Liver (tissue), 9 donors: ENCODE data around the gene CRYL1. TPM values are rescaled to one million over a fixed set of nuclear protein-coding genes. Genes with fewer than 3 reads are reported as not detected.
A peak's percentile ranks its signal among the peaks of the same experiment; 100 is the strongest.

ENCODE experiments used
- DNase-seq: peaks from one replicate; pipeline ENCODE4 v3.0.0-alpha.2; 2017; ENCODE audit warnings: low spot score
- H3K27ac ChIP-seq, 2 donors: one replicate each; pipeline ENCODE4 v1.7.0; 2013; ENCODE audit warnings: inconsistent platforms in 2 of 2, low read length in 2 of 2, control low read depth in 1 of 2, low read depth in 1 of 2, mild to moderate bottlenecking in 1 of 2
- H3K27me3 ChIP-seq, 4 donors: one replicate each; pipeline versions ENCODE4 v1.6.1 to v1.7.0; 2013; ENCODE audit warnings: low read length in 3 of 4, inconsistent platforms in 1 of 4, mild to moderate bottlenecking in 1 of 4, moderate library complexity in 1 of 4; ENCODE audit not compliant: control insufficient read depth in 4 of 4, insufficient read depth in 4 of 4
- H3K36me3 ChIP-seq, 4 donors: one replicate each; pipeline versions ENCODE4 v1.6.1 to v1.7.0; 2013; ENCODE audit warnings: low read length in 3 of 4, mild to moderate bottlenecking in 3 of 4, low read depth in 1 of 4, moderate library complexity in 1 of 4; ENCODE audit not compliant: control insufficient read depth in 4 of 4, insufficient read depth in 3 of 4
- H3K4me1 ChIP-seq, 4 donors: one replicate each; pipeline versions ENCODE4 v1.6.1 to v1.7.0; 2013; ENCODE audit warnings: low read length in 3 of 4, mild to moderate bottlenecking in 3 of 4, moderate library complexity in 1 of 4; ENCODE audit not compliant: control insufficient read depth in 4 of 4, insufficient read depth in 4 of 4
- H3K4me3 ChIP-seq, 3 donors: one replicate each; pipeline versions ENCODE4 v1.6.1 to v1.7.0; 2013; ENCODE audit warnings: low read length in 3 of 3, control low read depth in 1 of 3, low read depth in 1 of 3, mild to moderate bottlenecking in 1 of 3
- H3K9ac ChIP-seq, 2 donors: one replicate each; pipeline ENCODE4 v1.7.0; 2013; ENCODE audit warnings: low read length in 2 of 2, mild to moderate bottlenecking in 2 of 2, moderate library complexity in 2 of 2, control low read depth in 1 of 2, low read depth in 1 of 2
- H3K9me3 ChIP-seq, 4 donors: one replicate each; pipeline versions ENCODE4 v1.6.1 to v1.7.0; 2013; ENCODE audit warnings: low read length in 3 of 4; ENCODE audit not compliant: control insufficient read depth in 4 of 4
- ATF3 ChIP-seq: IDR thresholded peaks from 2 replicates; pipeline ENCODE4 v1.6.1; 2016; ENCODE audit warnings: antibody characterized with exemption
- CTCF ChIP-seq: fragments of 150-350 bp; IDR thresholded peaks from 2 replicates; pipeline ENCODE4 v1.5.1; 2017; ENCODE audit warnings: improper control_type of control experiment, low read depth, low read length; ENCODE audit not compliant: missing input control
- EGR1 ChIP-seq, 2 donors: IDR thresholded peaks; 2 replicates each; pipeline ENCODE4 v1.6.1; 2016 to 2018; ENCODE audit warnings: antibody characterized with exemption in 2 of 2, low read depth in 2 of 2
- FOXA1 ChIP-seq: IDR thresholded peaks from 2 replicates; pipeline ENCODE4 v1.6.1; 2016; ENCODE audit warnings: antibody characterized with exemption
- FOXA2 ChIP-seq: IDR thresholded peaks from 2 replicates; pipeline ENCODE4 v1.6.1; 2016; ENCODE audit warnings: antibody characterized with exemption
- GABPA ChIP-seq, 2 donors: IDR thresholded peaks in 1 of 2; conservative IDR thresholded peaks in 1 of 2; 2 replicates each; pipeline ENCODE4 v1.6.1; 2016; ENCODE audit warnings: antibody characterized with exemption in 2 of 2, mild to moderate bottlenecking in 1 of 2, moderate library complexity in 1 of 2
- HNF4A ChIP-seq, 2 donors: conservative IDR thresholded peaks; 2 replicates each; pipeline ENCODE4 v1.6.1; 2016; ENCODE audit warnings: antibody characterized with exemption in 2 of 2, mild to moderate bottlenecking in 2 of 2
- HNF4G ChIP-seq: IDR thresholded peaks from 2 replicates; pipeline ENCODE4 v1.6.1; 2016; ENCODE audit warnings: antibody characterized with exemption
- JUND ChIP-seq, 2 donors: IDR thresholded peaks; 2 replicates each; pipeline ENCODE4 v1.6.1; 2016; ENCODE audit warnings: antibody characterized with exemption in 2 of 2
- MAX ChIP-seq: IDR thresholded peaks from 2 replicates; pipeline ENCODE4 v1.6.1; 2016; ENCODE audit warnings: antibody characterized with exemption
- NR2F2 ChIP-seq: IDR thresholded peaks from 2 replicates; pipeline ENCODE4 v1.6.1; 2016; ENCODE audit warnings: antibody characterized with exemption
- RAD21 ChIP-seq, 2 donors: IDR thresholded peaks; 2 replicates each; pipeline ENCODE4 v1.6.1; 2016; ENCODE audit warnings: antibody characterized with exemption in 2 of 2, mild to moderate bottlenecking in 2 of 2
- REST ChIP-seq: IDR thresholded peaks from 2 replicates; pipeline ENCODE4 v1.6.1; 2016; ENCODE audit warnings: antibody characterized with exemption, mild to moderate bottlenecking
- RXRA ChIP-seq, 2 donors: IDR thresholded peaks; 2 replicates each; pipeline ENCODE4 v1.6.1; 2017 to 2018; ENCODE audit warnings: antibody characterized with exemption in 2 of 2, mild to moderate bottlenecking in 1 of 2
- SP1 ChIP-seq: IDR thresholded peaks from 2 replicates; pipeline ENCODE4 v1.6.1; 2018; ENCODE audit warnings: antibody characterized with exemption, mild to moderate bottlenecking
- TAF1 ChIP-seq: conservative IDR thresholded peaks from 2 replicates; pipeline ENCODE4 v1.6.1; 2016; ENCODE audit warnings: antibody characterized with exemption, mild to moderate bottlenecking
- YY1 ChIP-seq: IDR thresholded peaks from 2 replicates; pipeline ENCODE4 v1.6.1; 2016; ENCODE audit warnings: antibody characterized with exemption, mild to moderate bottlenecking
- ZBTB33 ChIP-seq: IDR thresholded peaks from 2 replicates; pipeline ENCODE4 v1.6.1; 2016; ENCODE audit warnings: antibody characterized with exemption
- WGBS: extraction: QIAGEN DNeasy Blood & Tissue Kit; methylation state at CpG from one replicate; pipeline ENCODE4 v1.1.7; 2013; 5-methylcytosine and 5-hydroxymethylcytosine counted together
- polyA plus RNA-seq, 2 donors: library from polyadenylated mRNA; stranded (reverse) in 1 of 2; unstranded in 1 of 2; fragments of 200-250 nt in 1 of 2; fragments of >200 nt in 1 of 2; fragmentation: Nextera tagmentation in 1 of 2; extraction: Ambion mirVana in 1 of 2; gene quantifications; one replicate each; pipeline versions ENCODE4 v1.2.1 to v1.2.3, GENCODE V29; 2013 to 2015
- total RNA-seq, 2 donors: library from RNA; depleted of rRNA; stranded (reverse); fragments of >200 nt; gene quantifications; one replicate each; pipeline ENCODE4 v1.2.3, GENCODE V29; 2014
- donor health status: healthy.
- donor health status: healthy.
- donor health status: healthy.
- donor health status: healthy.
- donor health status: healthy.

The CRYL1 gene
- total and polyA plus RNA-seq, 4 donors, result 87.8 to 179 (median 168) TPM

- H3K27me3 ChIP-seq, result no peaks in the 10 kb centered on the region
- no peaks in the 10 kb centered on the region for H3K9me3 ChIP-seq
- H3K4me3 ChIP-seq, result no peak overlapping the region
- H3K4me1 ChIP-seq, result no peaks in the 10 kb centered on the region
- H3K27ac ChIP-seq, result no peak overlapping the region
- peaks cover 10 to 35% (median 27%) of the 10 kb centered on the region in 4 donors for H3K36me3 ChIP-seq
- WGBS, result 93% methylated on average over 13 of the region's 13 CpGs
- TF ChIP-seq NR2F2, result no peak
- TF ChIP-seq TAF1, result no peak
- no peak for TF ChIP-seq SP1
- TF ChIP-seq GABPA (IDR thresholded peaks at IDR 0.05 in 1 of 2, conservative IDR thresholded peaks at IDR 0.05 in 1 of 2), result no peak
- TF ChIP-seq HNF4A (conservative IDR thresholded peaks at IDR 0.05), result no peak
- no peak for TF ChIP-seq RXRA (IDR thresholded peaks at IDR 0.05)
- no peak for TF ChIP-seq EGR1 (IDR thresholded peaks at IDR 0.05; ENCODE audit: low read depth in 2 of 2)
- TF ChIP-seq FOXA1, result no peak
- TF ChIP-seq ATF3, result no peak
- TF ChIP-seq MAX, result no peak
- no peak for TF ChIP-seq RAD21 (IDR thresholded peaks at IDR 0.05)
- peak; percentile 19 for DNase-seq
- H3K9ac ChIP-seq, result no peak overlapping the region
These were observed 121.0 kb downstream of the CRYL1 start for GRCh38 chr13:20404488-20405222.

GRCh38 chr13:20403826-20404225 lies 121.8 kb downstream of the CRYL1 start:
- Histone ChIP-seq H3K27ac (no peak overlapping the region), H3K27me3 (no peaks in the 10 kb centered on the region), H3K9ac (no peak overlapping the region), H3K4me1 (no peaks in the 10 kb centered on the region), H3K4me3 (no peak overlapping the region), H3K9me3 (no peaks in the 10 kb centered on the region), H3K36me3 (peaks cover 10 to 35% (median 27%) of the 10 kb centered on the region in 4 donors)
- no peak for TF ChIP-seq HNF4G
- TF ChIP-seq RXRA (IDR thresholded peaks at IDR 0.05), result no peak
- TF ChIP-seq RAD21 (IDR thresholded peaks at IDR 0.05), result no peak
- TF ChIP-seq TAF1, result no peak
- TF ChIP-seq SP1, result no peak
- TF ChIP-seq JUND (IDR thresholded peaks at IDR 0.05), result no peak
- 93% methylated on average over 10 of the region's 10 CpGs for WGBS
- peak; percentile 19 for DNase-seq

GRCh38 chr13:20402881-20403280 lies 122.8 kb downstream of the CRYL1 start:
- H3K4me3 ChIP-seq, result no peak overlapping the region
- 89% methylated on average over 5 of the region's 5 CpGs for WGBS
- no peaks in the 10 kb centered on the region for H3K9me3 ChIP-seq
- no peak for TF ChIP-seq REST
- TF ChIP-seq HNF4G, result no peak
- TF ChIP-seq FOXA2, result no peak
- no peak for TF ChIP-seq ZBTB33
- no peak for TF ChIP-seq SP1
- TF ChIP-seq RXRA (IDR thresholded peaks at IDR 0.05), result no peak
- TF ChIP-seq EGR1 (IDR thresholded peaks at IDR 0.05; ENCODE audit: low read depth in 2 of 2), result no peak
- TF ChIP-seq MAX, result no peak
- TF ChIP-seq YY1, result no peak
- TF ChIP-seq JUND (IDR thresholded peaks at IDR 0.05), result no peak
- TF ChIP-seq CTCF, result no peak
- no peak for TF ChIP-seq FOXA1
- no peak overlapping the region for H3K27ac ChIP-seq
- H3K9ac ChIP-seq, result no peak overlapping the region
- H3K36me3 ChIP-seq, result peaks cover 10 to 35% (median 24%) of the 10 kb centered on the region in 4 donors
- H3K4me1 ChIP-seq, result no peaks in the 10 kb centered on the region
- H3K27me3 ChIP-seq, result no peaks in the 10 kb centered on the region
- DNase-seq, result peak; percentile 30
